H9 (cell line): ENCODE results near the gene CHM. TPM values are rescaled to one million over a fixed set of nuclear protein-coding genes. Genes with fewer than 3 reads are reported as not detected.

Source experiments
- DNase-seq: peaks from one replicate; pipeline ENCODE4 v3.0.0-alpha.2; 2017
- H2AFZ ChIP-seq: one replicate; pipeline ENCODE4 v1.6.1; 2013; ENCODE audit warnings: mild to moderate bottlenecking, low read length, control low read depth, moderate library complexity
- H2AK5ac ChIP-seq: 2 replicates; pipeline ENCODE4 v1.6.1; 2013; ENCODE audit warnings: low read length, control low read depth, mixed read lengths; ENCODE audit not compliant: insufficient read length
- H2BK120ac ChIP-seq: one replicate; pipeline ENCODE4 v1.6.1; 2013; ENCODE audit warnings: low read depth, mild to moderate bottlenecking, low read length, control low read depth, inconsistent platforms; ENCODE audit not compliant: poor library complexity, severe bottlenecking
- H2BK12ac ChIP-seq: 2 replicates; pipeline ENCODE4 v1.6.1; 2013; ENCODE audit warnings: low read length, control low read depth, mixed read lengths, low read depth; ENCODE audit not compliant: insufficient read length
- H2BK15ac ChIP-seq: 2 replicates; pipeline ENCODE4 v1.6.1; 2013; ENCODE audit warnings: low read depth, low read length, control low read depth
- H2BK20ac ChIP-seq: one replicate; pipeline ENCODE4 v1.6.1; 2013; ENCODE audit warnings: low read depth, mild to moderate bottlenecking, low read length, control low read depth, inconsistent platforms; ENCODE audit not compliant: poor library complexity, severe bottlenecking
- H2BK5ac ChIP-seq: 2 replicates; pipeline ENCODE4 v1.6.1; 2013; ENCODE audit warnings: low read length, control low read depth, mixed read lengths; ENCODE audit not compliant: insufficient read length
- H3K14ac ChIP-seq: 2 replicates; pipeline ENCODE4 v1.6.1; 2013; ENCODE audit warnings: low read length, control low read depth; ENCODE audit not compliant: insufficient read depth
- H3K18ac ChIP-seq: 2 replicates; pipeline ENCODE4 v1.6.1; 2013; ENCODE audit warnings: low read depth, mild to moderate bottlenecking, mixed read lengths, low read length, control low read depth; ENCODE audit not compliant: insufficient read length
- H3K23ac ChIP-seq: 2 replicates; pipeline ENCODE4 v1.6.1; 2013; ENCODE audit warnings: low read length, control low read depth, mixed read lengths, low read depth; ENCODE audit not compliant: insufficient read length
- H3K23me2 ChIP-seq: 2 replicates; pipeline ENCODE4 v1.6.1; 2013; ENCODE audit warnings: low read depth, mild to moderate bottlenecking, mixed read lengths, low read length, control low read depth; ENCODE audit not compliant: insufficient read length, poor library complexity, severe bottlenecking
- H3K27ac ChIP-seq: 2 replicates; pipeline ENCODE4 v1.5.1; 2013; ENCODE audit warnings: low read length, control low read depth, mixed read lengths, low read depth; ENCODE audit not compliant: insufficient read length
- H3K27me3 ChIP-seq: 2 replicates; pipeline ENCODE4 v1.6.1; 2013; ENCODE audit warnings: low read length, control low read depth, inconsistent platforms; ENCODE audit not compliant: insufficient read depth
- H3K4ac ChIP-seq: 2 replicates; pipeline ENCODE4 v1.6.1; 2013; ENCODE audit warnings: low read depth, mild to moderate bottlenecking, control low read depth, inconsistent platforms, low read length, moderate library complexity
- H3K4me1 ChIP-seq: 2 replicates; pipeline ENCODE4 v1.6.1; 2013; ENCODE audit warnings: low read length, control low read depth, inconsistent platforms; ENCODE audit not compliant: insufficient read depth
- H3K4me2 ChIP-seq: 2 replicates; pipeline ENCODE4 v1.6.1; 2013; ENCODE audit warnings: low read length, control low read depth, mixed read lengths; ENCODE audit not compliant: insufficient read length, insufficient read depth
- H3K56ac ChIP-seq: 2 replicates; pipeline ENCODE4 v1.6.1; 2013; ENCODE audit warnings: low read depth, mild to moderate bottlenecking, mixed read lengths, low read length, control low read depth; ENCODE audit not compliant: insufficient read length
- H3K79me1 ChIP-seq: 2 replicates; pipeline ENCODE4 v1.6.1; 2013; ENCODE audit warnings: low read depth, mild to moderate bottlenecking, moderate library complexity, low read length, control low read depth, inconsistent platforms; ENCODE audit not compliant: insufficient read depth, poor library complexity, severe bottlenecking
- H3K79me2 ChIP-seq: 2 replicates; pipeline ENCODE4 v1.6.1; 2013; ENCODE audit warnings: low read length, control low read depth, inconsistent platforms; ENCODE audit not compliant: insufficient read depth
- H3K9ac ChIP-seq: 2 replicates; pipeline ENCODE4 v1.6.1; 2013; ENCODE audit warnings: low read length, control low read depth, mixed read lengths; ENCODE audit not compliant: insufficient read length; ENCODE audit errors: extremely low read depth
- H3K9me3 ChIP-seq: one replicate; pipeline ENCODE4 v1.6.1; 2013; ENCODE audit warnings: low read depth, low read length, inconsistent platforms; ENCODE audit not compliant: control insufficient read depth
- H3T11ph ChIP-seq: one replicate; pipeline ENCODE4 v1.6.1; 2013; ENCODE audit warnings: mild to moderate bottlenecking, low read length, control low read depth, inconsistent platforms
- H4K20me1 ChIP-seq: one replicate; pipeline ENCODE4 v1.6.1; 2013; ENCODE audit not compliant: control insufficient read depth, insufficient read length, insufficient read depth
- H4K5ac ChIP-seq: 2 replicates; pipeline ENCODE4 v1.6.1; 2013; ENCODE audit warnings: low read depth, mild to moderate bottlenecking, mixed read lengths, low read length, control low read depth; ENCODE audit not compliant: insufficient read length
- H4K8ac ChIP-seq: replicated peaks from 2 replicates; pipeline ENCODE4 v1.6.1; 2013; ENCODE audit warnings: low read length, control low read depth, mixed read lengths, low read depth; ENCODE audit not compliant: insufficient read length
- H4K91ac ChIP-seq: 2 replicates; pipeline ENCODE4 v1.6.1; 2013; ENCODE audit warnings: low read depth, mild to moderate bottlenecking, moderate library complexity, mixed read lengths, low read length, control low read depth; ENCODE audit not compliant: insufficient read length
- H3K27ac Mint-ChIP-seq, 3 experiments: 2 replicates in 2 of 3; 3 replicates in 1 of 3; pipeline ENCODE4 v1.8.0; 2020 to 2021; ENCODE audit warnings: mixed read lengths in 3 of 3, mild to moderate bottlenecking in 1 of 3, moderate library complexity in 1 of 3
- H3K27me3 Mint-ChIP-seq: 2 replicates; pipeline ENCODE4 v1.8.0; 2021; ENCODE audit warnings: low read depth, mild to moderate bottlenecking, moderate library complexity, mixed read lengths
- H3K36me3 Mint-ChIP-seq, 3 experiments: 2 replicates in 2 of 3; 3 replicates in 1 of 3; pipeline ENCODE4 v1.8.0; 2020 to 2021; ENCODE audit warnings: low read depth in 3 of 3, mixed read lengths in 3 of 3; ENCODE audit not compliant: insufficient read depth in 1 of 3
- H3K4me1 Mint-ChIP-seq, 2 experiments: 2 replicates each; pipeline ENCODE4 v1.8.0; 2020; ENCODE audit warnings: mixed read lengths in 2 of 2
- H3K4me3 Mint-ChIP-seq, 2 experiments: 2 replicates in 1 of 2; 3 replicates in 1 of 2; pipeline ENCODE4 v1.8.0; 2020 to 2021; ENCODE audit warnings: mild to moderate bottlenecking in 2 of 2, mixed read lengths in 2 of 2, moderate library complexity in 1 of 2
- H3K9me3 Mint-ChIP-seq, 2 experiments: 2 replicates in 1 of 2; 3 replicates in 1 of 2; pipeline ENCODE4 v1.8.0; 2020; ENCODE audit warnings: mild to moderate bottlenecking in 2 of 2, mixed read lengths in 2 of 2, moderate library complexity in 1 of 2
- CTCF ChIP-seq: fragments of 200-600 bp; sonication (generic); conservative IDR thresholded peaks from 3 replicates; pipeline ENCODE4 v1.8.0; 2021; ENCODE audit warnings: antibody characterized with exemption, mild to moderate bottlenecking
- WGBS: extraction: QIAGEN DNeasy Blood & Tissue Kit; methylation state at CpG from one replicate; pipeline ENCODE4 v1.1.7; 2013; ENCODE audit warnings: missing lambda C conversion rate, low lambda C conversion rate, mixed read lengths; ENCODE audit not compliant: insufficient read length; ENCODE audit errors: extremely low coverage; 5-methylcytosine and 5-hydroxymethylcytosine counted together
- total RNA-seq: library from RNA; stranded (reverse); gene quantifications from 2 replicates; pipeline ENCODE4 v1.2.1, GENCODE V29; 2021

The CHM gene
- total RNA-seq, 1 experiment from 2014 or later = 28.4 TPM

- H3K4me3 Mint-ChIP-seq = no peak overlapping the region
- no peak overlapping the region for H3K4ac ChIP-seq
- H3T11ph ChIP-seq = no peak overlapping the region
- peaks cover 14 to 54% of the 10 kb centered on the region in 2 experiments; a peak in 4 of 5 replicates for H3K9me3 Mint-ChIP-seq
- no peak overlapping the region for H4K5ac ChIP-seq
- no peak overlapping the region for H4K91ac ChIP-seq
- H3K9ac ChIP-seq = no peak overlapping the region
- WGBS = no CpG with 5 or more reads among the region's 3 CpGs
- no peak overlapping the region for H2BK5ac ChIP-seq
- H3K4me1 ChIP-seq = no peaks in the 10 kb centered on the region
- H3K23ac ChIP-seq = no peak overlapping the region
- H3K27me3 ChIP-seq = no peaks in the 10 kb centered on the region
- H3K27ac Mint-ChIP-seq = peak overlapping the region in 1 of 3 experiments; percentile 45; a peak in 2 of 7 replicates
- H2AK5ac ChIP-seq = no peak overlapping the region
- H3K9me3 ChIP-seq = no peaks in the 10 kb centered on the region
- TF ChIP-seq CTCF = no peak
- no peak overlapping the region for H3K27ac ChIP-seq
- H2BK120ac ChIP-seq = no peak overlapping the region
- no peaks in the 10 kb centered on the region for H3K79me1 ChIP-seq
- no peak overlapping the region for H2AFZ ChIP-seq
- H2BK12ac ChIP-seq = no peak overlapping the region
- H3K36me3 Mint-ChIP-seq = peaks cover 28 to 37% (median 36%) of the 10 kb centered on the region in 3 experiments
- peaks cover 31 to 36% of the 10 kb centered on the region in 2 experiments for H3K4me1 Mint-ChIP-seq
- H3K27me3 Mint-ChIP-seq = no peaks in the 10 kb centered on the region
- no peaks in the 10 kb centered on the region for H3K23me2 ChIP-seq
- no peak overlapping the region for H4K8ac ChIP-seq
- no peak overlapping the region for H3K4me2 ChIP-seq
- no peak overlapping the region for H2BK20ac ChIP-seq
- H3K14ac ChIP-seq = no peak overlapping the region
- no peak overlapping the region for H3K56ac ChIP-seq
- H3K18ac ChIP-seq = no peak overlapping the region
- peaks cover 8% of the 10 kb centered on the region; the same call in 1 of the 2 replicates for H3K79me2 ChIP-seq
- no peak overlapping the region for H2BK15ac ChIP-seq
- DNase-seq = no peak
- H4K20me1 ChIP-seq = no peaks in the 10 kb centered on the region
Observed at GRCh38 chrX:85988353-85988752, 59.0 kb downstream of the CHM start.
